ENCODE measurements around the gene KRTAP4-12. TPM values are rescaled to one million over a fixed set of nuclear protein-coding genes. Genes with fewer than 3 reads are reported as not detected.
"Not testable (repeated sequence)": the region's sequence is repeated elsewhere in the genome, so short reads cannot be mapped to it uniquely, and the experiment has no call there.

Gene KRTAP4-12
- polyA plus RNA-seq, 6 donors from 2014 or later, result 0.30 to 3.3 (median 1.3) TPM; not detected in 2

DNA sequence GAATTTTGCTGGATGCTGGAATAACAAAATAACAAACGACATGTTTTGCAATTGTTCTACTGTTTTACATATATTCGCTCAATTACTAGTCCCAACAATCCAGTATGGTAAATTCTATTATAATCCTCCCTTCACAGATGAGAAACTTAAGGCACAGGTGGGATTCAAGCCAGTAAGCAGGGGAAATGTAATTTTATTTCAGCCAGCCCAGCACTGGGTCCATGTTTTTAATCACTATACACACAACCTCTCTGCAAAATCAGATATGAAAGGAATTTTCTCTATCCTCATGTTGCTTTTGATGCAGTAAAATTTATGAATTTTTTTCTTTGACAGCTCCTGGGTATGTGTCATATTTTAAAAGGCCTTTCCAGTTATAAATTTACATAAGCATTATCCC is 21.3 kb upstream of the KRTAP4-12 start:
- no peak for DNase-seq
- ATAC-seq (ENCODE audit: low read depth in 2 of 2), result no peak
- H3K9me3 Mint-ChIP-seq, result peaks cover 14 to 41% (median 31%) of the 10 kb centered on the region in 7 donors
- H3K27ac Mint-ChIP-seq, result peak overlapping the region in 3 of 6 donors; percentile 93 to 94 (median 93)
- H3K36me3 Mint-ChIP-seq, result peaks cover 14 to 33% of the 10 kb centered on the region in 2 donors
- peaks cover 14 to 20% (median 16%) of the 10 kb centered on the region in 3 donors for H3K4me1 Mint-ChIP-seq
- peak overlapping the region in 1 of 8 donors; percentile 78 for H3K4me3 Mint-ChIP-seq
- H3K27me3 Mint-ChIP-seq, result peaks cover 0 to 5% (median 4%) of the 10 kb centered on the region in 3 donors

DNA sequence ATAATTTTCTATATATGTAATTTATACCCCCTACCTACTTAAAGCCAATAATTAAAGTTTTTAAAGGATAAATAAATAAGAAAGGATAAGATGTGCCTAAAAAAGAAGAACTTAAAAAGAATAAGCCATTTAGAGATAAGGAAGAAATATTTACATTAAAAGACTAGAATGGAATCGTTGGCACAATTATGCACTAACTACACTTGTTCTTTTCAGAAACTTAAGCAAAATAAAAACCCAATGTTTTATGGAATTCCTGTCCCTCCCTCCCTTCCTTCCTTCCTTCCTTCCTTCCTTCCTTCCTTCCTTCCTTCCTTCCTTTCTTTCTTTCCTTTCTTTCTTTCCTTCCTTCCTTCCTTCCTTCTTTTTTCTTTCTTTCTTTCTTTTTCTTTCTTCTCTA is 20.9 kb upstream of the KRTAP4-12 start:
- Mint-ChIP-seq H3K9me3 (peaks cover 14 to 43% (median 32%) of the 10 kb centered on the region in 7 donors), H3K4me3 (peak overlapping the region in 1 of 8 donors; percentile 78), H3K36me3 (peaks cover 14 to 36% of the 10 kb centered on the region in 2 donors), H3K4me1 (peaks cover 14 to 20% (median 16%) of the 10 kb centered on the region in 3 donors), H3K27me3 (peaks cover 0 to 6% (median 4%) of the 10 kb centered on the region in 3 donors), H3K27ac (peak overlapping the region in 3 of 6 donors; percentile 93 to 94 (median 93))
- ATAC-seq (ENCODE audit: low read depth in 2 of 2), result no peak
- no peak for DNase-seq

DNA sequence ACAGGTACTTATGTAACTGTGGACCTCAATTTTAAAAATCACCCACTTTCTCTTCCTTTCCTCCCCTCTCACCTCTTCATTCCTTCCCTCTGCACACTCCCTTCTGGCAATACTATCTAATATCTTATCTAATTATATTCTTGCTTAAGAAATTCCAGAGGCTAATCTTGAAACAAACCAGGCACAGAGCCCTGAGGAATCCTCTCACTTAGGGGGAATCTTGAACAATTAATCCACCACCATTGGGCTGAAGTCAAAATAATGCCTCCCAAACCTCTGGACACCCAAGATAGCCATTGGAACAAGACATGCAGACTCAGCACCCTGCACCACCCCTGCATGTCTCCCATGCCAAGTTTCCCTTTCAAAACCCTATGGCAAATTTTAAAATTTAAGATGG is 17.4 kb upstream of the KRTAP4-12 start:
- peak overlapping the region in 1 of 6 donors; percentile 64 for H3K27ac Mint-ChIP-seq
- ATAC-seq (ENCODE audit: low read depth in 2 of 2) (no peak), DNase-seq (no peak)
- H3K27me3 Mint-ChIP-seq, result peaks cover 0 to 6% (median 0%) of the 10 kb centered on the region in 3 donors
- peaks cover 22 to 73% (median 50%) of the 10 kb centered on the region in 7 donors for H3K9me3 Mint-ChIP-seq
- H3K36me3 Mint-ChIP-seq, result peaks cover 19 to 67% of the 10 kb centered on the region in 2 donors
- H3K4me1 Mint-ChIP-seq, result peaks cover 10 to 18% (median 11%) of the 10 kb centered on the region in 3 donors
- H3K4me3 Mint-ChIP-seq, result no peak overlapping the region

DNA sequence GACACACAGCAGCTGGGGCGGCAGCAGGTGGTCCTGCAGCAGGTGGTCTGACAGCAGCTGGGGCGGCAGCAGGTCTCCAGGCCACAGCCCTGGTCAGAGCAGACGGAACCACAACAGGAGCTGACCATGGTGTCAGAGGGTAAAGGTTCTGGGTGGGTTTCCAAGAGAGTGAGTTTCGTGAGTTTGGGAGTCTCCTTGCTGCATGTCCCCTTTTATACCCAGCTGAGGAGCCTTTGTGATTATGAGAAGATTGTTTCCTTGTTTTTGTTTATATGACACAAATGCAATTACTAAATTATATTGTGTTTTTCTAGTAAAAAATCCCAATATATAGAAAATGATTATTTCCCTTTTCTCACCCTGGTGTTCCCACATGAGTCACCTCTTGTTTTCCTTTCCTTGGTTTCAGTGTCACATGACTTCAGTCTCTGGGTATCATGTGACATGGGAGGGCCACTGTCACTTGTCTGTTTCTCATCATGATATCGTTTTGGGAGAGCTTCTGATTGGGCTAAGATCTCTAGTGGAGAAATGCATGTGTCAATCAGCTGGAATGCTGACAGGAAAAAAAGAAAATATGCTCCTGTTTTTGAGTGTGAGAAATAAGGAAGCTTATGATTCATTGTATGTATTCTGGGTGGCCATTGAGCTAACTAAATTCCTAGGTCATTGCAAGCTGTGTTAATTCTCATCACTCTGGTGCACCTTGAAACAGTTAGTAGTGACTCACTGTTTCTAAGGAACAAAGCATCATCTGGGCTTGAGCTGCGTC is 16.6 kb upstream of the KRTAP4-12 start, which contains the start of gene KRTAP4-6:
Gene KRTAP4-6, minus strand, starts transcription at position 185 of the 772 bp plus-strand sequence. Its CDS starts 57 bp downstream, at position 128.
- peaks cover 19 to 67% of the 10 kb centered on the region in 2 donors for H3K36me3 Mint-ChIP-seq
- peaks cover 10 to 18% (median 11%) of the 10 kb centered on the region in 3 donors for H3K4me1 Mint-ChIP-seq
- no peak within 1 kb of the TSS for H3K4me3 Mint-ChIP-seq
- ATAC-seq (ENCODE audit: low read depth in 2 of 2) (no peak), DNase-seq (no peak)
- peak within 1 kb of the TSS in 3 of 6 donors; percentile 33 to 82 (median 64) for H3K27ac Mint-ChIP-seq
- H3K9me3 Mint-ChIP-seq, result peaks cover 22 to 75% (median 50%) of the 10 kb centered on the region in 7 donors
- H3K27me3 Mint-ChIP-seq, result peaks cover 0 to 6% (median 0%) of the 10 kb centered on the region in 3 donors

DNA sequence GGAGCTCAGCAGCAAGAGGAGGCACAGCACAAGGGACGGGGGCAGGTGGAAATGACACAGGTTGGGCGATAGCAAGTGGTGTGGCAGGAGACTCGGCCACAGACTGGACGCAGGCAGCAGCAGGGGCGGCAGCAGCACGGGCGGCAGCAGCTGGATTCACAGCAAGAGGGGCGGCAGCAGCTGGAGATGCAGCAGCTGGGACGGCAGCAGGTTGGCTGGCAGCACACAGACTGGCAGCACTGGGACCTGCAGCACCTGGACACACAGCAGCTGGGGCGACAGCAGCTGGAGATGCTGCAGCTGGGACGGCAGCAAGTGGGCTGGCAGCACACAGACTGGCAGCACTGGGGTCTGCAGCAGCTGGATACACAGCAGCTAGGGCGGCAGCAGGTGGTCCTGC is 15.9 kb upstream of the KRTAP4-12 start:
- ATAC-seq (ENCODE audit: low read depth in 2 of 2); DNase-seq; H3K4me3 Mint-ChIP-seq; H3K27me3 Mint-ChIP-seq: not testable (repeated sequence)
- H3K4me1 Mint-ChIP-seq, result peaks cover 10 to 14% (median 14%) of the 10 kb centered on the region in 3 donors
- H3K9me3 Mint-ChIP-seq, result peaks cover 22 to 71% (median 45%) of the 10 kb centered on the region in 7 donors
- peaks cover 19 to 67% of the 10 kb centered on the region in 2 donors for H3K36me3 Mint-ChIP-seq
- H3K27ac Mint-ChIP-seq, result peak overlapping the region in 2 of 6 donors; percentile 33 to 82

DNA sequence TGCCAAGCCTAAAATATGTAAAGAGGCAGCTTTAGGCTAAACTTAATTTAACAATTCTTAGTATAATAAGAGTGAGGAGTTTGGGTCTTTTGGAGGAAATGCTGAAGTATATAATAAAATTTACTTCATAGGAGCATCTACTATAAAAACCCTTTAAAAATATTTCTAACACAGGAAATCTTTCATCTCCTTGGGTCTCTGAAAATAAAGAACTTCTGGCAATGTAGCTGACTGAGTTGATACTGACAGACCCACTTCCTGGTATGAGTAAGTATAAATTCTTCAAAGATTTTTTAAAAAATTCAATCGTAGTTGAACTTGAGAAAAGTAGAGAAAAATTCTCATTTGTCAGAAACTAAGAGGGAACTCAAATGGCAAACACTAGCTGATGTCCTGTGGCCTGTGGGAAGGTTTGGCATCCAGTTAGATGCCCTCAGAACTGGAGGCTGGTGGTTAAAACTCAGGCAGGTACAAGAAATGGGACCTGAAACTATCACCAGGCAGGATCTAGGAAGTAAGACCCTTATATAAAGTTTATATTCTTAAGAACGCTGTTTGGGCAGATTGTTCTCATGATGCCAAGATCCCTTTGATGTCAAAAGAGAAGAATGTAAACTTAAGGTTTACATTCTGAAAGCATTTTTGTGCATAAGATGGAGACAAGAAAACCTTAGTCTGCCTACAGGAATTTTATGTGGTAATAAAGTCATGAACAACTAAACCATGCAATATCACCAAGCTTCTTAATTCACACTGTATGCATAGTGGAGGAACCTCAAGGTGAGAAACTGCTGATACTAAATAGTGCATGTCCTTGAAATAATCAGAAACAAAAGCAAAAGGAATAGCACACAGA is 10.1 kb upstream of the KRTAP4-12 start:
- peak overlapping the region in 5 of 8 donors; percentile 47 to 84 (median 68) for H3K4me3 Mint-ChIP-seq
- DNase-seq (no peak), ATAC-seq (ENCODE audit: low read depth in 2 of 2) (peak; percentile 48 to 50)
- H3K27me3 Mint-ChIP-seq, result no peaks in the 10 kb centered on the region
- peaks cover 2 to 24% (median 12%) of the 10 kb centered on the region in 7 donors for H3K9me3 Mint-ChIP-seq
- H3K27ac Mint-ChIP-seq, result peak overlapping the region; percentile 20 to 94 (median 88)
- peaks cover 28 to 40% (median 29%) of the 10 kb centered on the region in 3 donors for H3K4me1 Mint-ChIP-seq
- peaks cover 5 to 24% of the 10 kb centered on the region in 2 donors for H3K36me3 Mint-ChIP-seq

DNA sequence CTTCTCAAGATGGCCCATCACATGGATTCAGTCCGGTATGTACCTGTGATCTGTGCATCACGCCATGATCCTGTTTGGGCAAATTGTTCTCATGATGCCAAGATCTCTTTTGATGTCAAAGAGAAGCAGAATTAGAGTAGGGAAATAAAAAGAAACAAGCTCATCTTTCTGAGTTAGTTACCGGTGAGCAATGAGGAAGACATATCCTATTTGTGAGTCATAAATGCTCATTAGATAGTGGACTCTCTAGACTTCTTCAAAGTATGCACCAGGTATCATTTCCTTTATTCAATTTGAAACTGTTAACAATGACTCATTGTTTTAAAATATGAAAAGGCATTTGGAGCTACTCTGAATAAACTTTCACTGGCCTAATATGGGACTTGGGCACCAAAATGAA is 8.0 kb upstream of the KRTAP4-12 start:
- peaks cover 2 to 4% of the 10 kb centered on the region in 2 donors for H3K36me3 Mint-ChIP-seq
- peak overlapping the region in 5 of 6 donors; percentile 7 to 82 (median 63) for H3K27ac Mint-ChIP-seq
- H3K9me3 Mint-ChIP-seq, result peaks cover 0 to 7% (median 6%) of the 10 kb centered on the region in 7 donors
- no peaks in the 10 kb centered on the region for H3K27me3 Mint-ChIP-seq
- ATAC-seq (ENCODE audit: low read depth in 2 of 2), result peak; percentile 46 to 60
- peak overlapping the region in 2 of 8 donors; percentile 21 to 61 for H3K4me3 Mint-ChIP-seq
- no peak for DNase-seq
- peaks cover 36 to 48% (median 40%) of the 10 kb centered on the region in 3 donors for H3K4me1 Mint-ChIP-seq

DNA sequence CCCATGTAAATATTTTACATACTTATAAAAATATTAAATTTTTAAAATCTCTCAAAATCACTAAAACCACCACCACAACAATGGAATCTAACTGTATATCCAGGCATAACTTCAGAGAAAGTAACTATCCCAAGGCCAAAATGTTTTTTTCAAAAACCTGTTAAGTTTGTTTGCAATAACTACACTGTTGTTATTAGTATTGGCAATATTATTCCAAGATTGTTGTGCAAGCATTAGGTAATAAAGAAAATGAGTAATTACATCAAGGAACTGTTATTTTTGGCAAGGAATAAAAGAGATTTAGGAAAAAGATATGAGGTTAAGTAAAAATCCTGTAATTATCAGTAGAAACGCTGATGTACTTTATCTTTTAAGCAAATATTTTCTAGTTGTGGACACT is 3.4 kb upstream of the KRTAP4-12 start:
- Mint-ChIP-seq H3K27ac (peak overlapping the region in 1 of 6 donors; percentile 79), H3K4me3 (no peak overlapping the region), H3K36me3 (peaks cover 0 to 8% of the 10 kb centered on the region in 2 donors), H3K9me3 (peaks cover 0 to 11% (median 7%) of the 10 kb centered on the region in 7 donors), H3K4me1 (peaks cover 56 to 62% (median 58%) of the 10 kb centered on the region in 3 donors), H3K27me3 (no peaks in the 10 kb centered on the region)
- ATAC-seq (ENCODE audit: low read depth in 2 of 2) (no peak), DNase-seq (no peak)

DNA sequence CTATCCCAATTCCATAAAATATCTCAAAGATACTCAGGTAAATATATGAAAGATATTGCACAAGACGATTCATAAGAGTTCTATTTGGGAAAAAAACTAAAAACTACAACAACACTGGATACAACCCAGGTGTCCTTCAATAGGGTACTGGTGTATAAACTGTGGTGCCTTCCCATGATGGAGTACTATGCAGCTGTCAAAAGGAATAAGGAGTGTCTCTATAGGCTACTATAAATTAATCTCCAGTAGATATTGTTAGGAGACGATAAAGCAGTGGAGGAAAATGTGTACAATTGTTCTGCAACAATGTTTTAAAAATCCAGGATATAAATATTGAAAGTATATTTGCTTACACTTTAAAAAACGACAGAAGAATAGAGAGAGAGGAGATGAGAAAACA is 2.4 kb upstream of the KRTAP4-12 start:
- peaks cover 0 to 14% (median 8%) of the 10 kb centered on the region in 7 donors for H3K9me3 Mint-ChIP-seq
- H3K4me1 Mint-ChIP-seq, result peaks cover 48 to 63% (median 52%) of the 10 kb centered on the region in 3 donors
- DNase-seq (no peak), ATAC-seq (ENCODE audit: low read depth in 2 of 2) (no peak)
- peak overlapping the region in 3 of 6 donors; percentile 39 to 64 (median 59) for H3K27ac Mint-ChIP-seq
- peak overlapping the region in 2 of 8 donors; percentile 16 to 39 for H3K4me3 Mint-ChIP-seq
- no peaks in the 10 kb centered on the region for H3K27me3 Mint-ChIP-seq
- peaks cover 0 to 8% of the 10 kb centered on the region in 2 donors for H3K36me3 Mint-ChIP-seq

DNA sequence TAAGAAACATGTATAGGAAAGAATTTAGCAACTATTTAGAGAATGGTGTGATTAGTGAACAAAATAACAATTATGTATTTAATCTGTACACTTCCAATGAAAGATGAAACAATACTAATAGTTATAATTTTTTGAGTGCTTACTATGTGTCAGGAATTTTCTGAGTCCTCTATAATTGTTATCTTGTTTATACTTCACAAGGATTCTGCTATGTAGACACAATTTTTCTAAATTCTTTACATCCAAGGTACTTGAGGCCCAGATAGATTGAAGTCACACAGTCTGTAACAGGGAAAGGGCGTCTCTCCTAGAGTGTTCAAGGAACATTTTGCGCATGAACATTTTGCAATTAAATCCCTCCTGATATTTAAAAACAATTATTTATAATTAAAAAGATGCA is 1.1 kb upstream of the KRTAP4-12 start:
- no peak for ATAC-seq (ENCODE audit: low read depth in 2 of 2)
- H3K27ac Mint-ChIP-seq, result peak overlapping the region in 3 of 6 donors; percentile 35 to 65 (median 52)
- H3K4me1 Mint-ChIP-seq, result peaks cover 51 to 66% (median 53%) of the 10 kb centered on the region in 3 donors
- H3K27me3 Mint-ChIP-seq, result no peaks in the 10 kb centered on the region
- DNase-seq, result no peak
- H3K36me3 Mint-ChIP-seq, result peaks cover 0 to 15% of the 10 kb centered on the region in 2 donors
- peaks cover 0 to 20% (median 10%) of the 10 kb centered on the region in 7 donors for H3K9me3 Mint-ChIP-seq
- H3K4me3 Mint-ChIP-seq, result peak overlapping the region in 4 of 8 donors; percentile 12 to 87 (median 80)

DNA sequence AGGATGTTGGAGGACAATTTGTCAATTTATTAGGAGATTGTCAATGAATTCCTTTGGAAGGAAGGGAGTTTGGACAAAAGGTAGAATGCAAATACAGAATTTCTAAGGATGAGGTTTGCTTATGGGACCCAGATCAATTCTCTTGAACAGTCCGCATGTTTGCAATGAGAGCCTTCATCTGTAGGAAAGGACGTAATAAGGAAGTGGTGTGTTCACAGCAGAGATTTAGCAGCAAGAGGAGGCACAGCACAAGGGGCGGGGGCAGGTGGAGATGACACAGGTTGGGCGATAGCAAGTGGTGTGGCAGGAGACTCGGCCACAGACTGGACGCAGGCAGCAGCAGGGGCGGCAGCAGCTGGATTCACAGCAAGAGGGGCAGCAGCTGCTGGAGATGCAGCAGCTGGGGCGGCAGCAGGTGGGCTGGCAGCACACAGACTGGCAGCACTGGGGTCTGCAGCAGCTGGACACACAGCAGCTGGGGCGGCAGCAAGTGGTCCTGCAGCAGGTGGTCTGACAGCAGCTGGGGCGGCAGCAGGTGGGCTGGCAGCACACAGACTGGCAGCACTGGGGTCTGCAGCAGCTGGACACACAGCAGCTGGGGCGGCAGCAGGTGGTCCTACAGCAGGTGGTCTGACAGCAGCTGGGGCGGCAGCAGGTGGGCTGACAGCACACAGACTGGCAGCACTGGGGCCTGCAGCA is 541 bp downstream of the KRTAP4-12 start:
- not testable (repeated sequence) for DNase-seq; H3K27me3 Mint-ChIP-seq; ATAC-seq (ENCODE audit: low read depth in 2 of 2)
- Mint-ChIP-seq H3K4me1 (peaks cover 47 to 71% (median 53%) of the 10 kb centered on the region in 3 donors), H3K27ac (peak overlapping the region; percentile 0 to 97 (median 38)), H3K4me3 (peak overlapping the region in 7 of 8 donors; percentile 39 to 87 (median 86)), H3K36me3 (peaks cover 0 to 18% of the 10 kb centered on the region in 2 donors), H3K9me3 (peaks cover 0 to 24% (median 6%) of the 10 kb centered on the region in 7 donors)

DNA sequence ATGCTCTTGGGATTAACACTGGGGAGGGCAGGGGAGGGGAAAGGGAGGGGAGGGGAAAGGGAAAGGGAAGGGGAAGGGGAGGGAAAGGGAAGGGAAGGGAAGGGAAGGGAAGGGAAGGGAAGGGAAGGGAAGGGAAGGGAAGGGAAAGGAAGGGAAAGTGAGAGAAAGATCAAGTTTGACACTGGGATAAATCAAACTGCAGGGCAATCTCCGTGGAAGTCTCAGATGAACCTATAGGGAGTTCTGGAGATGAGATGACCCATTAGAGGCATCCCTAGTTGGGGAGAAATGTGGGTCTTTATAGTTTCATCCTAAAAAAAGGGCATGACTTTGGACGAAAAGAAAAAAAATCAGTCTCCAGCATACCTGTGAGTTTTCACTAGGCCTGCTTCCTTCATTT is 2.2 kb downstream of the KRTAP4-12 start:
- ATAC-seq (ENCODE audit: low read depth in 2 of 2) (no peak), DNase-seq (no peak)
- Mint-ChIP-seq H3K27ac (peak overlapping the region in 5 of 6 donors; percentile 23 to 97 (median 41)), H3K27me3 (no peaks in the 10 kb centered on the region), H3K4me3 (peak overlapping the region in 1 of 8 donors; percentile 29), H3K36me3 (peaks cover 0 to 26% of the 10 kb centered on the region in 2 donors), H3K4me1 (peaks cover 55 to 86% (median 64%) of the 10 kb centered on the region in 3 donors), H3K9me3 (peaks cover 1 to 24% (median 6%) of the 10 kb centered on the region in 7 donors)

Data from naive B cell (primary cell).